ENCODE results near the gene RAB26.
"Not testable (repeated sequence)": the region's sequence is repeated elsewhere in the genome, so short reads cannot be mapped to it uniquely, and the experiment has no call there.

- TF ChIP-seq POLR2A, CTCF (IDR thresholded peaks at IDR 0.05): not testable (repeated sequence)
Measured at GRCh38 chr16:2125609-2126008, 22.8 kb upstream of the RAB26 start.

Measured in vagina (tissue), 2 donors.